Activated CD8-positive, alpha-beta memory T cell treated with anti-CD3 and anti-CD28 coated beads for 48 hours (primary cell): ENCODE results near the gene PABPC1L.
A peak's percentile ranks its signal among the peaks of the same experiment; 100 is the strongest.

Experiments
- DNase-seq, 3 experiments: peaks; one replicate each; pipeline ENCODE4 v3.0.0-alpha.2; 2020; ENCODE audit warnings: low read depth in 2 of 3, low spot score in 2 of 3

Gene PABPC1L

GRCh38 chr20:44942264-44942973 lies 32.6 kb downstream of the PABPC1L start:
- no peak for DNase-seq

GRCh38 chr20:44943828-44944227 lies 34.0 kb downstream of the PABPC1L start:
- DNase-seq: no peak

GRCh38 chr20:44945261-44945660 lies 35.4 kb downstream of the PABPC1L start:
- DNase-seq: no peak

- DNase-seq: no peak
Observed at GRCh38 chr20:44946271-44946852, 36.5 kb downstream of the PABPC1L start.

- no peak for DNase-seq
Observed at GRCh38 chr20:44948107-44948506, 38.2 kb downstream of the PABPC1L start.

GRCh38 chr20:44948513-44948912 lies 38.7 kb downstream of the PABPC1L start:
- DNase-seq: no peak

GRCh38 chr20:44950368-44950767 lies 40.5 kb downstream of the PABPC1L start:
- DNase-seq: no peak

- no peak for DNase-seq
Observed at GRCh38 chr20:44952731-44953130, 42.9 kb downstream of the PABPC1L start.

GRCh38 chr20:44954211-44954610 lies 44.4 kb downstream of the PABPC1L start:
- no peak for DNase-seq

- DNase-seq: no peak
Observed at GRCh38 chr20:44955270-44955669, 45.4 kb downstream of the PABPC1L start.

- no peak for DNase-seq
Observed at GRCh38 chr20:44956410-44956809, 46.5 kb downstream of the PABPC1L start.

GRCh38 chr20:44958276-44958675 lies 48.4 kb downstream of the PABPC1L start:
- DNase-seq: no peak

- no peak for DNase-seq
Observed at GRCh38 chr20:44959082-44959637, 49.3 kb downstream of the PABPC1L start.

GRCh38 chr20:44959638-44960102 lies 49.8 kb downstream of the PABPC1L start:
- DNase-seq: peak in 1 of 3 experiments; percentile 26

- DNase-seq: peak; percentile 89 to 93 (median 90)
Observed at GRCh38 chr20:44960103-44960852, 50.4 kb downstream of the PABPC1L start, which contains the start of gene TOMM34. TSS of gene TOMM34 (minus strand) at chr20:44960397. CDS start at chr20:44960333, 64 bp downstream.

- DNase-seq: no peak
Observed at GRCh38 chr20:44961011-44961869, 51.4 kb downstream of the PABPC1L start.

GRCh38 chr20:44961870-44962267 lies 52.0 kb downstream of the PABPC1L start:
- DNase-seq: no peak

- no peak for DNase-seq
Observed at GRCh38 chr20:44962483-44962882, 52.6 kb downstream of the PABPC1L start.

- no peak for DNase-seq
Observed at GRCh38 chr20:44963325-44964215, 53.7 kb downstream of the PABPC1L start.

GRCh38 chr20:44965651-44966029 lies 55.8 kb downstream of the PABPC1L start:
- no peak for DNase-seq
